A549 (cell line): Measurements from ENCODE around the gene PRR5L. TPM values are rescaled to one million over a fixed set of nuclear protein-coding genes. Genes with fewer than 3 reads are reported as not detected.

Source experiments
- ATAC-seq, 2 experiments: fragments of 200-7000 bp in 1 of 2; fragments of >200 bp in 1 of 2; cut with Nextera tagmentation in 1 of 2; cut with Tn5 transposase in 1 of 2; 3 replicates each; pipeline versions ENCODE4 v1.8.0 to v1.9.1; 2018 to 2020; ENCODE audit warnings: mild to moderate bottlenecking in 1 of 2, moderate library complexity in 1 of 2
- CTCF ChIA-PET: fragments of 300-600 bp; sonication (Branson Sonifier 250); formaldehyde crosslinking; extraction: SDS; loops from one replicate; lab custom pipeline; 2021; ENCODE audit warnings: antibody characterized with exemption, inconsistent platforms; lab: Yijun Ruan, JAX
- POLR2A ChIA-PET: fragments of 350-600 bp; formaldehyde crosslinking; extraction: SDS; loops from one replicate; lab custom pipeline; 2021; ENCODE audit warnings: antibody characterized with exemption, inconsistent platforms; lab: Yijun Ruan, JAX
- DNase-seq, 2 experiments: peaks; one replicate each; pipeline versions ENCODE4 v3.0.0 to v3.0.0-alpha.2; 2011 to 2016; ENCODE audit warnings: low read depth in 1 of 2, low spot score in 1 of 2
- FAIRE-seq: peaks from 2 replicates; lab custom pipeline; 2011; peaks lifted over from hg19 to GRCh38; lab: Jason Lieb, UNC
- H3K27ac ChIP-seq, 2 experiments: fragments of >200 bp; sonication (Bioruptor Twin); formaldehyde crosslinking; 3 replicates each; pipeline ENCODE4 v1.5.1; 2016 to 2017
- H3K4me1 ChIP-seq: fragments of >200 bp; sonication (Bioruptor Twin); formaldehyde crosslinking; 3 replicates; pipeline ENCODE4 v1.6.1; 2016
- H3K4me2 ChIP-seq: fragments of >200 bp; sonication (Bioruptor Twin); formaldehyde crosslinking; 3 replicates; pipeline ENCODE4 v1.6.1; 2016
- H3K4me3 ChIP-seq: fragments of >200 bp; sonication (Bioruptor Twin); formaldehyde crosslinking; 3 replicates; pipeline ENCODE4 v1.5.1; 2016
- H3K9me3 ChIP-seq: fragments of >200 bp; sonication (Bioruptor Twin); formaldehyde crosslinking; 3 replicates; pipeline ENCODE4 v1.6.1; 2016
- CBX8 ChIP-seq: fragments of 200-600 bp; sonication (generic); IDR thresholded peaks from 2 replicates; pipeline ENCODE4 v1.6.1; 2016
- CEBPB ChIP-seq, 2 experiments: fragments of >200 bp in 1 of 2; sonication (Bioruptor Twin) in 1 of 2; formaldehyde crosslinking in 1 of 2; IDR thresholded peaks; 2 replicates each; pipeline ENCODE4 v1.6.1; 2012 to 2016
- EHF ChIP-seq: fragments of 250-450 bp; sonication (Bioruptor Pico); IDR thresholded peaks from 2 replicates; pipeline ENCODE4 v1.5.0; 2020; ENCODE audit warnings: mild to moderate bottlenecking
- EP300 ChIP-seq, 2 experiments: fragments of >200 bp; sonication (Bioruptor Twin); formaldehyde crosslinking; IDR thresholded peaks; 2 replicates in 1 of 2; 3 replicates in 1 of 2; pipeline ENCODE4 v1.6.1; 2016 to 2017
- FOSB ChIP-seq: fragments of 250-450 bp; sonication (Bioruptor Pico); IDR thresholded peaks from 2 replicates; pipeline ENCODE4 v1.5.0; 2020; ENCODE audit warnings: mild to moderate bottlenecking, moderate library complexity
- FOSL2 ChIP-seq, 2 experiments: fragments of 450-650 bp in 1 of 2; fragments of >200 bp in 1 of 2; sonication (Bioruptor Twin) in 1 of 2; formaldehyde crosslinking; IDR thresholded peaks; 2 replicates each; pipeline versions ENCODE4 v1.5.0 to v1.6.1; 2016 to 2020; ENCODE audit warnings: mild to moderate bottlenecking in 1 of 2, moderate library complexity in 1 of 2
- FOXS1 ChIP-seq: fragments of 250-450 bp; sonication (Bioruptor Pico); IDR thresholded peaks from 2 replicates; pipeline ENCODE4 v1.5.0; 2020; ENCODE audit warnings: mild to moderate bottlenecking, moderate library complexity
- HDAC2 ChIP-seq: fragments of 200-600 bp; sonication (generic); IDR thresholded peaks from 2 replicates; pipeline ENCODE4 v1.6.1; 2016
- HOXA7 ChIP-seq: fragments of 250-450 bp; sonication (Bioruptor Pico); IDR thresholded peaks from 2 replicates; pipeline ENCODE4 v1.5.0; 2020; ENCODE audit warnings: mild to moderate bottlenecking, moderate library complexity
- HOXB13 ChIP-seq: fragments of 250-450 bp; sonication (Bioruptor Pico); IDR thresholded peaks from 2 replicates; pipeline ENCODE4 v1.5.0; 2020; ENCODE audit warnings: low read depth, mild to moderate bottlenecking, moderate library complexity
- JUN ChIP-seq, 2 experiments: fragments of >200 bp; sonication (Bioruptor Twin); formaldehyde crosslinking; IDR thresholded peaks; 2 replicates in 1 of 2; 3 replicates in 1 of 2; pipeline ENCODE4 v1.6.1; 2016 to 2017
- KDM5A ChIP-seq: fragments of 200-600 bp; sonication (generic); IDR thresholded peaks from 2 replicates; pipeline ENCODE4 v1.6.1; 2016; ENCODE audit warnings: antibody characterized with exemption, mild to moderate bottlenecking
- NPAS2 ChIP-seq: fragments of 250-450 bp; sonication (Bioruptor Pico); IDR thresholded peaks from 2 replicates; pipeline ENCODE4 v1.8.0; 2022; ENCODE audit warnings: mild to moderate bottlenecking, moderate library complexity, borderline replicate concordance
- POLR2A ChIP-seq: IDR thresholded peaks from 2 replicates; pipeline ENCODE4 v1.6.1; 2012; ENCODE audit warnings: mild to moderate bottlenecking, low read length
- RARB ChIP-seq: fragments of 250-450 bp; sonication (Bioruptor Pico); IDR thresholded peaks from 2 replicates; pipeline ENCODE4 v1.8.0; 2021; ENCODE audit warnings: mild to moderate bottlenecking, moderate library complexity
- RFX5 ChIP-seq: fragments of 450-650 bp; IDR thresholded peaks from 2 replicates; pipeline ENCODE4 v1.7.1; 2014; ENCODE audit warnings: antibody characterized with exemption, mild to moderate bottlenecking, moderate library complexity
- RNF2 ChIP-seq: fragments of 200-600 bp; sonication (generic); IDR thresholded peaks from 2 replicates; pipeline ENCODE4 v1.6.1; 2016; ENCODE audit warnings: low read depth, mild to moderate bottlenecking, antibody characterized with exemption, moderate library complexity, borderline replicate concordance
- TFCP2L1 ChIP-seq: fragments of 250-450 bp; sonication (Bioruptor Pico); IDR thresholded peaks from 2 replicates; pipeline ENCODE4 v1.5.0; 2021; ENCODE audit warnings: mild to moderate bottlenecking
- TP53 ChIP-seq: fragments of 250-450 bp; sonication (Bioruptor Pico); IDR thresholded peaks from 2 replicates; pipeline ENCODE4 v1.5.0; 2021; ENCODE audit warnings: mild to moderate bottlenecking, moderate library complexity
- ZNF302 ChIP-seq: fragments of 250-450 bp; sonication (Bioruptor Pico); IDR thresholded peaks from 2 replicates; pipeline ENCODE4 v1.9.0; 2021; ENCODE audit warnings: inconsistent platforms, mild to moderate bottlenecking, moderate library complexity
- WGBS: methylation state at CpG from one replicate; pipeline ENCODE4 v1.1.6; 2017; ENCODE audit errors: missing lambda C conversion rate; 5-methylcytosine and 5-hydroxymethylcytosine counted together
- polyA plus RNA-seq, 4 experiments: library from polyadenylated mRNA; depleted of rRNA in 3 of 4; stranded (reverse); fragments of >200 nt; fragmentation: RNase III in 1 of 4; extraction: RNeasy Plus Mini Kit Qiagen cat#74134 plus additional on column Dnase treatment in 1 of 4; gene quantifications; 2 replicates in 3 of 4; 3 replicates in 1 of 4; pipeline ENCODE4 v1.2.3, GENCODE V29; 2011 to 2017
- TF ChIP-seq, protein P1 (sequence below): IDR thresholded peaks from 2 replicates; pipeline ENCODE4 v1.6.1; 2012

The PRR5L gene
- polyA plus RNA-seq, 2 of the 4 experiments (the other 2 are of a cell fraction): 6.9 to 12.1 TPM

DNA sequence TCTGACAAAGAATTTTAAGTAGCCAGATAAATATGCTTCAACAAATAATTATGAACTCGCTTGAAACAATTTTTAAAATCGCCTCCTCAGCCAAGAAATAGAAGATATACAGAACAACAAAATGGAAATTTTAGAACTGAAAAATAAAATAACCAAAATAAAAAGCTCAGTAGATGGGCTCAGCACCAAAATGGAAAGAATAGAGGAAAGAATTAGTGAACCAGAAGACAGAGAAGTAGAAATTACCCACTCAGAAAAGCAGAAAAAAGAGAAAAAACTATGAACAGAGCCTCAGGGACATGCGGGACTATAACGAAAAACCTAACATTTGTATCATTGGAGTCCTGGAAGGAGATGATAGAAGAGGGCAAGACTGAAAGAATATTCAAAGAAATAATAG is 14.2 kb upstream of the PRR5L start:
- no peak for DNase-seq
- CTCF ChIA-PET: interaction anchor here (0.8 to 2.2 kb wide), 9 partner anchors 9 to 460 kb away, joined by 3 to 13 read pairs (median 3); no protein-coding TSS in a partner anchor
- no peak for FAIRE-seq
- no peak overlapping the region for H3K27ac ChIP-seq
- no peaks in the 10 kb centered on the region for H3K9me3 ChIP-seq
- no peak overlapping the region for H3K4me3 ChIP-seq
- TF ChIP-seq RNF2 (no peak), HOXA7 (CRISPR knock-in tag) (no peak), HDAC2 (no peak), JUN (IDR thresholded peaks at IDR 0.05) (no peak), POLR2A (no peak)
- TF ChIP-seq, all 56 proteins: peak for 0
- WGBS: 83% methylated on average over 4 of the region's 4 CpGs
- no peak for ATAC-seq
- Histone ChIP-seq H3K4me1 (no peaks in the 10 kb centered on the region), H3K4me2 (no peak overlapping the region)
- POLR2A ChIA-PET: no interaction called here

DNA sequence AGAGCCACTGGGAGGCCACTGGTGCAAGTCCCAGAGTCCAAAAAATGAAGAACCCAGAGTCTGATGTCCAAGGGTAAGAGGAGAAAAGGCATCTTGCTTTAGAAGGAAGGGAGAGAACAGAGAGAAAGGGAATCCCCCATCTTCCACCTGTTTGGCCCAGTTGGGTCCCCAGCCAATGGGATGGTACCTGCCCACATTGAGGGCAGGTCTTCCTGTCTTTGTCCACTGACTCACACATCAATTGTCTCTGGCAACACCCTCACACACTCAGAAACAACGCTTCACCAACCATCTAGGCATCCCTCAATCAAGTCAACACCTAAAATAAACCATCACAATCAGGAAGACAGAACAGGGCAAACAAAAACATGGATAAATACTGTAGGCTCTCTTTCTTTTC is 13.2 kb upstream of the PRR5L start:
- no peak overlapping the region for H3K4me2 ChIP-seq
- ChIA-PET CTCF (interaction anchor here (1.4 kb wide), 2 partner anchors 13 to 16 kb away, joined by 3 to 4 read pairs; no protein-coding TSS in a partner anchor), POLR2A (no interaction called here)
- TF ChIP-seq ZNF302 (CRISPR knock-in tag) (no peak), HOXA7 (CRISPR knock-in tag) (no peak), TFCP2L1 (CRISPR knock-in tag) (no peak), FOSL2 (IDR thresholded peaks at IDR 0.05) (no peak), FOSL2 (CRISPR knock-in tag; IDR thresholded peaks at IDR 0.05) (no peak), KDM5A (no peak), TP53 (no peak), CBX8 (no peak), EHF (no peak), FOXS1 (CRISPR knock-in tag) (no peak), FOSB (no peak), RFX5 (no peak), EP300 (IDR thresholded peaks at IDR 0.05) (no peak), NPAS2 (CRISPR knock-in tag) (no peak), RARB (CRISPR knock-in tag) (no peak)
- TF ChIP-seq, protein P1, sequence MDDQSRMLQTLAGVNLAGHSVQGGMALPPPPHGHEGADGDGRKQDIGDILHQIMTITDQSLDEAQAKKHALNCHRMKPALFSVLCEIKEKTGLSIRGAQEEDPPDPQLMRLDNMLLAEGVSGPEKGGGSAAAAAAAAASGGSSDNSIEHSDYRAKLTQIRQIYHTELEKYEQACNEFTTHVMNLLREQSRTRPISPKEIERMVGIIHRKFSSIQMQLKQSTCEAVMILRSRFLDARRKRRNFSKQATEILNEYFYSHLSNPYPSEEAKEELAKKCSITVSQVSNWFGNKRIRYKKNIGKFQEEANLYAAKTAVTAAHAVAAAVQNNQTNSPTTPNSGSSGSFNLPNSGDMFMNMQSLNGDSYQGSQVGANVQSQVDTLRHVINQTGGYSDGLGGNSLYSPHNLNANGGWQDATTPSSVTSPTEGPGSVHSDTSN: no peak
- ATAC-seq (no peak), FAIRE-seq (no peak), DNase-seq (no peak)
- peaks cover 1% of the 10 kb centered on the region; the same call in 1 of the 3 replicates for H3K4me1 ChIP-seq
- WGBS: 55% methylated on average over 1 of the region's 1 CpG
- H3K27ac ChIP-seq: no peak overlapping the region
- H3K4me3 ChIP-seq: no peak overlapping the region
- H3K9me3 ChIP-seq: no peaks in the 10 kb centered on the region

DNA sequence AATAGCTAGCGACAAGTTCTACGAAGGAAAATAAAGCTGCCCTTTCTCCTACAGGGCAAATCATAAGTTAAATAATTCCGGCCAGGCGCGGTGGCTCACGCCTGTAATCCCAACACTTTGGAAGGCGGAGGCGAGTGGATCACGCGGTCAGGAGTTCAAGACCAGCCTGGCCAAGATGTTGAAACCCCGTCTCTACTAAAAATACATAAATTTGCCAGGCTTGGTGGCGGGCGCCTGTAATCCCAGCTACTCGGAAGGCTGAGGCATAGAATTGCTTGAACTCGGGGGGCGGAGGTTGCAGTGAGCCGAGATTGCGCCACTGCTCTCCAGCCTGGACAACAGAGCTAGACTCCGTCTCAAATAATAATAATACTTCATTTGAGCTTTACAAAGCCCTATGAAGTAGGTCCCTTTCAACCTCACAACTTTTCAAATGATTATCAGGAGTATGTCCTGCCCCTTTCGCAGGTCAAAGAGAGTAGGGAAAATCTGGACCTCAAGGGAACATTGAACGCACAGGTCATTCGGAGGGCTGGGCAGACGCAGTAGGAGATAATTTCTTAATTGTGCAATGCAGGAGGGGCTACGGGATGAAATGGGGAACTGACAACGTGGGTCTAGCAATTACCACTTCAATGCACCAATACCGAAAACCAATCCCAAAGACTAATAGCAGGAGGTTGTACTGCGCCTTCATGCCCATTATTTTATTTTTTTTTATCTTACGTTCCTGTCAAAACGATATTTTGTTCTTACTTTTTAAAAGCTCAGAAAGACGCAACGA is 7.5 kb upstream of the PRR5L start:
- ATAC-seq: peak in 1 of 2 experiments; percentile 44; a peak in 3 of 6 replicates
- Histone ChIP-seq H3K4me1 (peaks cover 6% of the 10 kb centered on the region; the same call in 1 of the 3 replicates), H3K27ac (peak overlapping the region; percentile 70 to 85), H3K4me2 (peak overlapping the region; percentile 97), H3K9me3 (no peaks in the 10 kb centered on the region), H3K4me3 (peak overlapping the region; percentile 98)
- ChIA-PET POLR2A (interaction anchor here (1.0 kb wide), 1 partner anchor 10 kb away, joined by 7 read pairs; no protein-coding TSS in a partner anchor), CTCF (interaction anchor here (0.6 to 10.6 kb wide), 11 partner anchors 9 to 467 kb away, joined by 3 to 182 read pairs (median 4); no protein-coding TSS in a partner anchor)
- 16% methylated on average over 31 of the region's 31 CpGs for WGBS
- DNase-seq: no peak
- FAIRE-seq: no peak
- no peak for TF ChIP-seq HOXB13 (CRISPR knock-in tag)
- peak; percentile 10; the same call in 1 of the 2 replicates for TF ChIP-seq TP53
- peak; percentile 13 to 70; a peak in 1 of 4 replicates for TF ChIP-seq CEBPB (IDR thresholded peaks at IDR 0.05)
